ENCODE measurements around the gene PRICKLE2. TPM values are rescaled to one million over a fixed set of nuclear protein-coding genes. Genes with fewer than 3 reads are reported as not detected.

The PRICKLE2 gene
- total RNA-seq, 4 donors from 2014 or later: 3.4 to 29.2 (median 12.6) TPM

DNA sequence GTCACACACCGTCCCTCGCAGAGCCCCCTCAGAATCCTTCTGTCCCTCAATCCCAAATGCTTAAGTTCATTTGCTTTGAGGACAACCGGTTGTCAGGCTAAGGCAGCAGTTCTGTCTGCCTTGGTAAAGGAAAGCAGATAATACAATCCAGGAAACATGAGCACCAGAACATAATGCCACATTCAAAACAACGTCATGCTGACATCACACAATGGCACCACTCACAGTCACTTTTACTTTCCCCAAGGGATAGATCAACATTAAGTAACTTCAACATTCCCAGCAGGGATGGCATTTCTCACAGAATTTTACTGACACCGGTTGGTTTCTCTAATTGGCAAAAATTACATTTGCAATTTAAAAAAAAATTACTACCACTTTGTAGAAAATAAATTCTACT lies 127.3 kb downstream of the PRICKLE2 start:
- intact Hi-C loops (cut with DNase I): no loop called here
- H3K4me1 ChIP-seq: no peaks in the 10 kb centered on the region
- whole genome bisulfite sequencing, 2 donors: 84 to 91% methylated on average over 5 of the region's 5 CpGs
- no peak for DNase-seq
- H3K36me3 ChIP-seq: peaks cover 0 to 44% (median 6%) of the 10 kb centered on the region in 3 donors
- H3K27me3 ChIP-seq: no peaks in the 10 kb centered on the region
- no peak overlapping the region for H3K27ac ChIP-seq
- no peak for TF ChIP-seq CTCF (IDR thresholded peaks at IDR 0.05)
- TF ChIP-seq POLR2A (IDR thresholded peaks at IDR 0.05): no peak
- no peak overlapping the region for H3K4me3 ChIP-seq
- no peaks in the 10 kb centered on the region for H3K9me3 ChIP-seq

DNA sequence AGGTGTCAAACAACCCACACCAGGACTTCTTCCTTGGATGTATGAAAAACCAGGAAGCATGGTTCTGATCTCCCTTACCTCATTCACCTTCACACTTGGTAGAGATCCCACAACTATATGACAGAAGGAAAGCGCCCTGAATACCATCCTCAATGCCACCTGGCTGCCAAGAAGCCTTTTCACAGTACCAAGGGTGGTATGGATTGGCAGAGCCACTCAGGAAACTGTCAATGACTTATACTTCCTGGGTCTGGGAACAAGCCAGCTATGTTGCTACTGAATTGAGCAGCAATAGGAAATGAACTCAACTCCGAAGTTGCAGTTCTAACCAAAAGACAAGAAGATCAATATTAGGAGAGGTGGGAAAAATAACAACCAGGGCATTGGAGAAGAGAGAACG lies 129.5 kb downstream of the PRICKLE2 start:
- Histone ChIP-seq H3K9me3 (no peaks in the 10 kb centered on the region), H3K27ac (no peak overlapping the region), H3K36me3 (peaks cover 0 to 44% (median 6%) of the 10 kb centered on the region in 3 donors), H3K27me3 (no peaks in the 10 kb centered on the region), H3K4me1 (no peaks in the 10 kb centered on the region), H3K4me3 (no peak overlapping the region)
- DNase-seq: no peak
- WGBS, 2 donors: 76 to 79% methylated on average over 3 of the region's 3 CpGs
- TF ChIP-seq POLR2A (IDR thresholded peaks at IDR 0.05) (no peak), CTCF (IDR thresholded peaks at IDR 0.05) (no peak)
- intact Hi-C loops (cut with DNase I): no loop called here

DNA sequence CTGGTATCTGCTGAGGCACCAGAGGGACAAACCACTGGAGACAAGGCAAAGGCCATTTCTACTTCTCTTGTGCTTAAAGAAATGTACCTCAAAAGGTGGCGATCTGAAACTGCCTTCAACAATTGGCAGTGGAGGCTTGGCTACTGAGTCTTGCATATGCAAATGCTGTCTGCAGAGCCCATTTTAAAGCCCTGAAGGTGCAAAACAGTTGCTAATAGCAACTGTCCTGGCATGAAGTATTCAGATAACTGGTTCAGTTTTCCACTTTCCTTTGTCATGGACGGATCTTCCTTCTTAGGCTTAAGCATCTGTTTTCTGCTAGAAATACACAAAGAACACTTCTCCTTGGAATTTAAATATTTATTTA lies 130.6 kb downstream of the PRICKLE2 start:
- intact Hi-C loops (cut with DNase I): no loop called here
- WGBS, 2 donors: 56 to 86% methylated on average over 2 of the region's 2 CpGs
- Histone ChIP-seq H3K4me3 (no peak overlapping the region), H3K27ac (no peak overlapping the region), H3K27me3 (no peaks in the 10 kb centered on the region), H3K36me3 (peaks cover 0 to 41% (median 5%) of the 10 kb centered on the region in 3 donors), H3K4me1 (no peaks in the 10 kb centered on the region), H3K9me3 (no peaks in the 10 kb centered on the region)
- DNase-seq: no peak
- no peak for TF ChIP-seq CTCF (IDR thresholded peaks at IDR 0.05)
- no peak for TF ChIP-seq POLR2A (IDR thresholded peaks at IDR 0.05)

DNA sequence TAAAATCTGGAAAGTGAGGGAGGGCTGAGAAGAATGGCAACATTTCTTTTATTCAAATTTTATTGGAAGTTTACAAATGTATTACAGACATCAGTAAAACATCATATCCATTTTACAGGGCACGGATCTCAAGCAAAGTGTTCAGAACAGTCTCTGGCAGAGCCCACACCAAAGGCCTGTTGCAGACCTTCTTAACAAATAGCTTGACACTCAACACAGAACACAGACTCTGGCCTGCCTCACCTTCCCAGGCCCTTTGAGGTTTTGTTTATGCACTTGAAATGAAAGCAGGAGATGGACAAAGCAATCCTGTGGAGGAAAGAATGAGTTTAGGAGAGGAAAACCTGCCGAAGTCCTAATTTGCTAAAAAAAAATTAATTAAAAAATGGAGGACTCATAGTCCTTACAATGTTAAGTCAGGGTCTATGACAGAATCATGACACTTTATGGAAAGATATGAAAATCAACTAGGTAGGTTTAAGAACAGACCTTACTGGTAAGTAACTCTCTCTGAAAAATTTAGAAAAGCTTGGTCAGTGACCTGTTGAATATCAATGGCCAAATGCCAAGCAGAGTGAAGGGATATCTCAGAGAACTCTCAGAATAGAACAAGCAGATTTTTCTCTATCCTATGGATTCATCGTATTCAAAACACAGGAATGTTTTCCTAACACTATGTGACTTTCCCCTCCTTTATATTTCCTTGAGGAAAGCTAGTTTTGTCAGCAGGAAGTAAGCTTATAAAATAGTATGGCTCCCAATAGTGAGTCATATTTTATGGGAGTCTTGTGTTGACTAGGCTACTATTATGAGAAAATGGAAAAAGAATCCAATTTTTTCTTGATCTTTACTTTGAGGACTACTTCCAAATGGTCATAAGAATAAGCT lies 131.2 kb downstream of the PRICKLE2 start:
- Histone ChIP-seq H3K27me3 (no peaks in the 10 kb centered on the region), H3K36me3 (peaks cover 0 to 35% (median 0%) of the 10 kb centered on the region in 3 donors), H3K9me3 (no peaks in the 10 kb centered on the region), H3K27ac (no peak overlapping the region), H3K4me3 (no peak overlapping the region), H3K4me1 (peaks cover 0 to 2% (median 0%) of the 10 kb centered on the region in 3 donors)
- WGBS, 2 donors: 75 to 76% methylated on average over 3 of the region's 3 CpGs
- TF ChIP-seq CTCF (IDR thresholded peaks at IDR 0.05): no peak
- no peak for TF ChIP-seq POLR2A (IDR thresholded peaks at IDR 0.05)
- no peak for DNase-seq
- intact Hi-C loops (cut with DNase I): no loop called here

GRCh38 chr3:64093211-64093610 lies 132.1 kb downstream of the PRICKLE2 start:
- Histone ChIP-seq H3K27ac (no peak overlapping the region), H3K9me3 (no peaks in the 10 kb centered on the region), H3K27me3 (no peaks in the 10 kb centered on the region), H3K4me3 (no peak overlapping the region), H3K36me3 (peaks cover 0 to 26% (median 0%) of the 10 kb centered on the region in 3 donors), H3K4me1 (peaks cover 0 to 11% (median 0%) of the 10 kb centered on the region in 3 donors)
- no peak for TF ChIP-seq CTCF (IDR thresholded peaks at IDR 0.05)
- no peak for TF ChIP-seq POLR2A (IDR thresholded peaks at IDR 0.05)
- intact Hi-C loops (cut with DNase I): no loop called here
- DNase-seq: no peak
